H1 (cell line): ENCODE measurements around the gene DCLK1. TPM values are rescaled to one million over a fixed set of nuclear protein-coding genes. Genes with fewer than 3 reads are reported as not detected.

Source experiments
- CTCF ChIA-PET: fragments of 300-600 bp; sonication (Branson Sonifier 250); formaldehyde crosslinking; loops from one replicate; lab custom pipeline; 2021; ENCODE audit not compliant: partially characterized antibody; lab: Charles Lee
- POLR2A ChIA-PET: fragments of 300-600 bp; sonication (Branson Sonifier 250); formaldehyde crosslinking; loops from one replicate; lab custom pipeline; 2021; ENCODE audit warnings: inconsistent platforms; ENCODE audit not compliant: partially characterized antibody; lab: Charles Lee
- DNase-seq, 2 experiments: peaks; one replicate each; pipeline versions ENCODE4 v3.0.0 to v3.0.0-alpha.2; 2010 to 2022; ENCODE audit warnings: low spot score in 2 of 2, low read depth in 1 of 2, mixed read lengths in 1 of 2
- FAIRE-seq: peaks from 2 replicates; lab custom pipeline; 2011; peaks lifted over from hg19 to GRCh38; lab: Jason Lieb, UNC
- H2AFZ ChIP-seq: 2 replicates; pipeline ENCODE4 v1.8.1; 2012; ENCODE audit warnings: low read length, inconsistent platforms
- H2AK5ac ChIP-seq: 2 replicates; pipeline ENCODE4 v1.6.1; 2013; ENCODE audit warnings: low read depth, low read length
- H2BK120ac ChIP-seq: replicated peaks from 2 replicates; pipeline ENCODE3; 2013; ENCODE audit warnings: low read depth, low read length, inconsistent platforms
- H2BK12ac ChIP-seq: 2 replicates; pipeline ENCODE4 v1.6.1; 2013; ENCODE audit warnings: low read depth, low read length
- H2BK15ac ChIP-seq: 2 replicates; pipeline ENCODE4 v1.6.1; 2013; ENCODE audit warnings: low read length
- H2BK20ac ChIP-seq: 2 replicates; pipeline ENCODE4 v1.6.1; 2013; ENCODE audit warnings: low read length
- H2BK5ac ChIP-seq: 2 replicates; pipeline ENCODE4 v1.6.1; 2013; ENCODE audit warnings: low read depth, low read length
- H3K14ac ChIP-seq: 2 replicates; pipeline ENCODE4 v1.6.1; 2013; ENCODE audit warnings: inconsistent platforms; ENCODE audit not compliant: insufficient read length
- H3K18ac ChIP-seq: 2 replicates; pipeline ENCODE4 v1.6.1; 2013; ENCODE audit warnings: low read length; ENCODE audit errors: extremely low read depth
- H3K23ac ChIP-seq: 2 replicates; pipeline ENCODE4 v1.6.1; 2013; ENCODE audit warnings: inconsistent platforms; ENCODE audit not compliant: insufficient read length
- H3K23me2 ChIP-seq: 2 replicates; pipeline ENCODE4 v1.6.1; 2013; ENCODE audit warnings: low read depth, low read length
- H3K27ac ChIP-seq: 2 replicates; pipeline ENCODE4 v1.6.1; 2011; ENCODE audit warnings: low read depth, low read length, inconsistent platforms
- H3K27me3 ChIP-seq, 4 experiments: replicated peaks in 1 of 4; 1 replicate in 1 of 4; 2 replicates in 3 of 4; pipeline versions ENCODE4 v1.6.1 to v1.8.1; 2011 to 2013; ENCODE audit warnings: low read length in 3 of 4, mild to moderate bottlenecking in 3 of 4, inconsistent platforms in 2 of 4, mixed read lengths in 2 of 4, moderate library complexity in 1 of 4; ENCODE audit not compliant: control insufficient read depth in 3 of 4, insufficient read depth in 3 of 4; ENCODE audit errors: extremely low read depth in 1 of 4
- H3K36me3 ChIP-seq, 4 experiments: 2 replicates each; pipeline versions ENCODE4 v1.6.1 to v1.8.1; 2011 to 2013; ENCODE audit warnings: mild to moderate bottlenecking in 4 of 4, low read length in 3 of 4, moderate library complexity in 2 of 4, control low read depth in 1 of 4, inconsistent platforms in 1 of 4; ENCODE audit not compliant: insufficient read depth in 4 of 4, control insufficient read depth in 2 of 4
- H3K4ac ChIP-seq: replicated peaks from 2 replicates; pipeline ENCODE3; 2013; ENCODE audit warnings: low read length, low read depth, mixed read lengths, inconsistent platforms; ENCODE audit not compliant: insufficient read length
- H3K4me1 ChIP-seq, 4 experiments: replicated peaks in 1 of 4; 1 replicate in 1 of 4; 2 replicates in 3 of 4; pipeline versions ENCODE4 v1.6.1 to v1.8.1; 2011 to 2013; ENCODE audit warnings: low read length in 3 of 4, inconsistent platforms in 2 of 4, mixed read lengths in 1 of 4; ENCODE audit not compliant: insufficient read depth in 4 of 4, control insufficient read depth in 3 of 4
- H3K4me2 ChIP-seq, 2 experiments: 2 replicates each; pipeline versions ENCODE4 v1.6.1 to v1.8.1; 2011 to 2013; ENCODE audit warnings: low read depth in 2 of 2, low read length in 2 of 2, control low read depth in 1 of 2, inconsistent platforms in 1 of 2, mild to moderate bottlenecking in 1 of 2; ENCODE audit not compliant: insufficient read depth in 1 of 2
- H3K4me3 ChIP-seq, 4 experiments: fragments of 200-600, 300-600 bp in 1 of 4; sonication (generic), shearing (Covaris generic), sonication (Bioruptor Twin) in 1 of 4; 2 replicates each; pipeline versions ENCODE4 v1.5.1 to v1.8.1; 2011 to 2016; ENCODE audit warnings: low read length in 4 of 4, low read depth in 3 of 4, control low read depth in 2 of 4, inconsistent platforms in 2 of 4, mild to moderate bottlenecking in 2 of 4, mixed read lengths in 1 of 4, moderate library complexity in 1 of 4; ENCODE audit not compliant: insufficient read depth in 2 of 4; ENCODE audit errors: extremely low read depth in 1 of 4
- H3K56ac ChIP-seq: replicated peaks from 2 replicates; pipeline ENCODE3; 2013; ENCODE audit warnings: low read depth, mild to moderate bottlenecking, mixed read lengths, low read length, inconsistent platforms; ENCODE audit not compliant: insufficient read length
- H3K79me1 ChIP-seq: 2 replicates; pipeline ENCODE4 v1.6.1; 2013; ENCODE audit warnings: low read depth, low read length, control low read depth
- H3K79me2 ChIP-seq, 2 experiments: 2 replicates each; pipeline versions ENCODE4 v1.6.1 to v1.8.1; 2012 to 2013; ENCODE audit warnings: low read length in 2 of 2, mild to moderate bottlenecking in 2 of 2, inconsistent platforms in 1 of 2; ENCODE audit not compliant: insufficient read depth in 2 of 2, control insufficient read depth in 1 of 2
- H3K9ac ChIP-seq, 4 experiments: replicated peaks in 1 of 4; 1 replicate in 1 of 4; 2 replicates in 3 of 4; pipeline versions ENCODE4 v1.6.1 to v1.8.1; 2011 to 2013; ENCODE audit warnings: low read depth in 3 of 4, low read length in 3 of 4, control low read depth in 2 of 4, mild to moderate bottlenecking in 2 of 4, moderate library complexity in 2 of 4, inconsistent platforms in 1 of 4; ENCODE audit errors: extremely low read depth in 1 of 4
- H3K9me3 ChIP-seq, 2 experiments: 2 replicates each; pipeline versions ENCODE4 v1.6.1 to v1.8.1; 2012 to 2013; ENCODE audit warnings: mild to moderate bottlenecking in 2 of 2, moderate library complexity in 2 of 2, control low read depth in 1 of 2, inconsistent platforms in 1 of 2, low read depth in 1 of 2, low read length in 1 of 2, mixed read lengths in 1 of 2; ENCODE audit not compliant: insufficient read depth in 2 of 2
- H4K20me1 ChIP-seq, 2 experiments: replicated peaks in 1 of 2; 2 replicates each; pipeline versions ENCODE3 to v1.8.1; 2011 to 2013; ENCODE audit warnings: inconsistent platforms in 2 of 2, low read length in 2 of 2, mild to moderate bottlenecking in 1 of 2; ENCODE audit not compliant: insufficient read depth in 2 of 2, control insufficient read depth in 1 of 2
- H4K5ac ChIP-seq: 2 replicates; pipeline ENCODE4 v1.6.1; 2013; ENCODE audit warnings: low read length, low read depth, mixed read lengths, inconsistent platforms; ENCODE audit not compliant: insufficient read length
- H4K8ac ChIP-seq: 2 replicates; pipeline ENCODE4 v1.8.0; 2013; ENCODE audit warnings: mild to moderate bottlenecking, moderate library complexity, low read length, inconsistent platforms; ENCODE audit not compliant: insufficient read depth; ENCODE audit errors: extremely low read depth
- H4K91ac ChIP-seq: replicated peaks from 2 replicates; pipeline ENCODE3; 2013; ENCODE audit warnings: low read length, mixed read lengths, inconsistent platforms; ENCODE audit not compliant: insufficient read length
- BACH1 ChIP-seq: IDR thresholded peaks from 2 replicates; pipeline ENCODE4 v1.6.1; 2012; ENCODE audit warnings: low read length, improper control_type of control experiment
- BCL11A ChIP-seq, 2 experiments: IDR thresholded peaks; one replicate each; pipeline ENCODE4 v1.6.1; 2011; ENCODE audit warnings: low read depth in 2 of 2, low read length in 2 of 2, mild to moderate bottlenecking in 2 of 2
- BRCA1 ChIP-seq: IDR thresholded peaks from 2 replicates; pipeline ENCODE4 v1.6.1; 2012; ENCODE audit warnings: low read depth, low read length, improper control_type of control experiment
- EZH2 ChIP-seq: fragments of 200-600 bp; sonication (generic); IDR thresholded peaks from 2 replicates; pipeline ENCODE4 v1.7.1; 2012; ENCODE audit warnings: low read depth, mild to moderate bottlenecking, moderate library complexity, low read length, inconsistent platforms; ENCODE audit not compliant: severe bottlenecking
- GTF2F1 ChIP-seq: IDR thresholded peaks from 2 replicates; pipeline ENCODE4 v1.6.1; 2012; ENCODE audit warnings: low read depth, low read length, improper control_type of control experiment, borderline replicate concordance
- HDAC6 ChIP-seq: IDR thresholded peaks from one replicate; pipeline ENCODE4 v1.7.1; 2012; ENCODE audit warnings: low read depth, mild to moderate bottlenecking, inconsistent platforms, low read length, moderate library complexity
- PHF8 ChIP-seq: fragments of 200-600 bp; sonication (generic); conservative IDR thresholded peaks from 2 replicates; pipeline ENCODE4 v1.7.1; 2012; ENCODE audit warnings: low read depth, mild to moderate bottlenecking, inconsistent platforms, low read length, moderate library complexity
- TAF1 ChIP-seq: IDR thresholded peaks from 2 replicates; pipeline ENCODE4 v1.6.1; 2011; ENCODE audit warnings: mild to moderate bottlenecking, low read depth, low read length
- WGBS, 2 experiments: shearing (Covaris generic) in 1 of 2; methylation state at CpG; one replicate each; pipeline versions ENCODE4 v1.1.6 to v1.1.7; 2013 to 2015; ENCODE audit warnings: low lambda C conversion rate in 2 of 2, mixed read lengths in 2 of 2, inconsistent platforms in 1 of 2, low coverage in 1 of 2, missing lambda C conversion rate in 1 of 2; ENCODE audit not compliant: insufficient replicate concordance in 2 of 2, insufficient coverage in 1 of 2, insufficient read length in 1 of 2; ENCODE audit errors: extremely low coverage in 1 of 2, missing lambda C conversion rate in 1 of 2; 5-methylcytosine and 5-hydroxymethylcytosine counted together
- polyA plus RNA-seq, 7 experiments: library from polyadenylated mRNA; depleted of rRNA in 3 of 7; stranded (reverse) in 5 of 7; unstranded in 2 of 7; fragments of >200 nt in 5 of 7; fragments of 200-250 nt in 2 of 7; gene quantifications; 1 replicate in 5 of 7; 2 replicates in 1 of 7; 4 replicates in 1 of 7; pipeline versions ENCODE4 v1.2.1 to v1.2.3, GENCODE V29; 2011 to 2013; ENCODE audit warnings: missing spikeins in 2 of 7, mixed read lengths in 2 of 7
- total RNA-seq: library from RNA; stranded (reverse); fragmentation: NEBNext Ultra II Directional; extraction: Animal tissue kit (Norgen Biotek cat#: 25700); gene quantifications from 2 replicates; pipeline ENCODE4 v1.2.1, GENCODE V29; 2021
- TF ChIP-seq, protein P1 (sequence below): IDR thresholded peaks from 2 replicates; pipeline ENCODE4 v1.6.1; 2012; ENCODE audit warnings: inconsistent platforms

Gene DCLK1
- total and polyA plus RNA-seq, 2 of the 8 experiments (the other 6 are each of a cell fraction or from before 2014, with no cell fraction given), result 22.8 to 41.0 TPM

GRCh38 chr13:35768073-35768472, 363.1 kb downstream of the DCLK1 start:
- H3K4me2 ChIP-seq, result no peak overlapping the region
- H3K18ac ChIP-seq, result no peak overlapping the region
- H3K9me3 ChIP-seq, result no peaks in the 10 kb centered on the region
- H3K4me1 ChIP-seq, result no peaks in the 10 kb centered on the region
- FAIRE-seq (no peak), DNase-seq (no peak)
- no peak overlapping the region for H2BK12ac ChIP-seq
- CTCF ChIA-PET, result interaction anchor here (0.5 to 1.8 kb wide), 5 partner anchors 20 to 153 kb away, joined by 3 to 6 read pairs (median 4); no protein-coding TSS in a partner anchor
- no peak overlapping the region for H2AK5ac ChIP-seq
- WGBS, 2 experiments, result 95% methylated on average over 4 of the region's 4 CpGs; no CpG with 5 or more reads in 1 of the 2 experiments
- no peak overlapping the region for H4K8ac ChIP-seq
- no peak overlapping the region for H3K23ac ChIP-seq
- POLR2A ChIA-PET, result no interaction called here
- H3K36me3 ChIP-seq, result no peaks in the 10 kb centered on the region
- H3K4ac ChIP-seq, result no peak overlapping the region
- no peaks in the 10 kb centered on the region for H3K27me3 ChIP-seq
- no peak overlapping the region for H3K14ac ChIP-seq
- H3K27ac ChIP-seq, result no peak overlapping the region
- H3K4me3 ChIP-seq, result no peak overlapping the region
- H4K5ac ChIP-seq, result no peak overlapping the region
- H2BK20ac ChIP-seq, result no peak overlapping the region
- H3K79me2 ChIP-seq, result no peaks in the 10 kb centered on the region
- TF ChIP-seq GTF2F1 (no peak), TAF1 (no peak), BRCA1 (no peak), EZH2 (no peak), BACH1 (no peak), PHF8 (no peak), HDAC6 (no peak), BCL11A (IDR thresholded peaks at IDR 0.05; ENCODE audit: low read depth in 2 of 2, low read length in 2 of 2) (no peak)
- TF ChIP-seq, protein P1, sequence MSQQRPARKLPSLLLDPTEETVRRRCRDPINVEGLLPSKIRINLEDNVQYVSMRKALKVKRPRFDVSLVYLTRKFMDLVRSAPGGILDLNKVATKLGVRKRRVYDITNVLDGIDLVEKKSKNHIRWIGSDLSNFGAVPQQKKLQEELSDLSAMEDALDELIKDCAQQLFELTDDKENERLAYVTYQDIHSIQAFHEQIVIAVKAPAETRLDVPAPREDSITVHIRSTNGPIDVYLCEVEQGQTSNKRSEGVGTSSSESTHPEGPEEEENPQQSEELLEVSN, result no peak
- no peak overlapping the region for H4K91ac ChIP-seq
- H3K56ac ChIP-seq, result no peak overlapping the region
- H2AFZ ChIP-seq, result no peak overlapping the region
- H2BK5ac ChIP-seq, result no peak overlapping the region
- no peak overlapping the region for H3K9ac ChIP-seq
- H2BK120ac ChIP-seq, result no peak overlapping the region
- H4K20me1 ChIP-seq, result peaks cover 0 to 4% of the 10 kb centered on the region in 2 experiments
- no peaks in the 10 kb centered on the region for H3K79me1 ChIP-seq
- peaks cover 6% of the 10 kb centered on the region for H3K23me2 ChIP-seq
- H2BK15ac ChIP-seq, result no peak overlapping the region
